B cell (primary cell): ENCODE measurements around the gene CALCA. TPM values are rescaled to one million over a fixed set of nuclear protein-coding genes. Genes with fewer than 3 reads are reported as not detected.

Experiments
- ATAC-seq: fragments of 200-7000 bp; cut with Tn5 transposase; one replicate; pipeline ENCODE4 v1.10.0; 2021; ENCODE audit warnings: low read depth, mild to moderate bottlenecking, moderate number of reproducible peaks, moderate library complexity
- CTCF ChIA-PET: fragments of 350-600 bp; sonication (Branson Sonifier 250); formaldehyde crosslinking; loops from one replicate; lab custom pipeline; 2021; ENCODE audit warnings: antibody characterized with exemption, inconsistent platforms; lab: Charles Lee
- POLR2A ChIA-PET: fragments of 350-600 bp; sonication (Branson Sonifier 250); formaldehyde crosslinking; loops from one replicate; lab custom pipeline; 2021; ENCODE audit warnings: antibody characterized with exemption; lab: Charles Lee
- DNase-seq: peaks from one replicate; pipeline ENCODE4 v3.0.0; 2013
- H2AFZ ChIP-seq: 2 replicates; pipeline ENCODE4 v1.6.1; 2012; ENCODE audit warnings: mild to moderate bottlenecking, low read depth, low read length; ENCODE audit not compliant: insufficient read depth, poor library complexity, severe bottlenecking
- H3K27ac ChIP-seq, 2 donors: 1 replicate in 1 of 2; 2 replicates in 1 of 2; pipeline ENCODE4 v1.5.1; 2012 to 2013; ENCODE audit warnings: low read length in 2 of 2, mild to moderate bottlenecking in 2 of 2, moderate library complexity in 1 of 2
- H3K27me3 ChIP-seq, 4 experiments: fragments of 200-600 bp in 1 of 4; sonication (generic) in 1 of 4; replicated peaks in 1 of 4; 1 replicate in 2 of 4; 2 replicates in 2 of 4; pipeline versions ENCODE4 v1.6.1 to v1.7.0; 2013 to 2016; ENCODE audit warnings: low read length in 3 of 4, mild to moderate bottlenecking in 2 of 4, mixed read lengths in 1 of 4, moderate library complexity in 1 of 4; ENCODE audit not compliant: insufficient read depth in 4 of 4, control insufficient read depth in 3 of 4; ENCODE audit errors: control extremely low read depth in 1 of 4
- H3K36me3 ChIP-seq, 2 experiments: replicated peaks in 1 of 2; 1 replicate in 1 of 2; 2 replicates in 1 of 2; pipeline versions ENCODE4 v1.6.1 to v1.7.1; 2013; ENCODE audit warnings: low read length in 1 of 2; ENCODE audit not compliant: insufficient read depth in 2 of 2, control insufficient read depth in 1 of 2; ENCODE audit errors: control extremely low read depth in 1 of 2, extremely low read depth in 1 of 2
- H3K4me1 ChIP-seq, 2 donors: fragments of 200-600 bp in 1 of 2; sonication (generic) in 1 of 2; 1 replicate in 1 of 2; 2 replicates in 1 of 2; pipeline versions ENCODE4 v1.5.1 to v1.6.1; 2013 to 2017; ENCODE audit warnings: low read length in 2 of 2; ENCODE audit not compliant: control insufficient read depth in 2 of 2, insufficient read depth in 2 of 2
- H3K4me2 ChIP-seq: replicated peaks from 2 replicates; pipeline ENCODE3; 2012; ENCODE audit warnings: mild to moderate bottlenecking, low read depth, low read length; ENCODE audit not compliant: poor library complexity, severe bottlenecking
- H3K4me3 ChIP-seq, 5 experiments: fragments of 200-600 bp in 1 of 5; sonication (generic) in 1 of 5; 1 replicate in 3 of 5; 2 replicates in 2 of 5; pipeline versions ENCODE4 v1.5.1 to v1.7.0; 2011 to 2016; ENCODE audit warnings: low read length in 4 of 5, mild to moderate bottlenecking in 4 of 5, low read depth in 2 of 5, control low read depth in 1 of 5, moderate library complexity in 1 of 5; ENCODE audit not compliant: insufficient read depth in 1 of 5; ENCODE audit errors: control extremely low read depth in 1 of 5, extremely low read depth in 1 of 5
- H3K79me2 ChIP-seq: fragments of 200-600 bp; sonication (generic); one replicate; pipeline ENCODE4 v1.6.0; 2016; ENCODE audit warnings: low read length; ENCODE audit not compliant: control insufficient read depth, insufficient read depth
- H3K9ac ChIP-seq: fragments of 200-600 bp; sonication (generic); 2 replicates; pipeline ENCODE4 v1.6.1; 2017; ENCODE audit warnings: mild to moderate bottlenecking, low read length, moderate library complexity
- H3K9me3 ChIP-seq, 3 donors: one replicate each; pipeline versions ENCODE4 v1.6.1 to v1.7.1; 2013; ENCODE audit warnings: low read length in 2 of 3; ENCODE audit not compliant: control insufficient read depth in 2 of 3, insufficient read depth in 1 of 3; ENCODE audit errors: control extremely low read depth in 1 of 3
- H4K20me1 ChIP-seq: 2 replicates; pipeline ENCODE4 v1.6.0; 2012; ENCODE audit warnings: mild to moderate bottlenecking, low read length; ENCODE audit not compliant: insufficient read depth, control insufficient read depth, poor library complexity, severe bottlenecking
- H3K27ac Mint-ChIP-seq: one replicate; pipeline ENCODE4 v1.8.0; 2021; ENCODE audit warnings: mixed read lengths
- H3K27me3 Mint-ChIP-seq: one replicate; pipeline ENCODE4 v1.8.0; 2021; ENCODE audit warnings: mixed read lengths
- H3K4me1 Mint-ChIP-seq: one replicate; pipeline ENCODE4 v1.8.0; 2021; ENCODE audit warnings: mixed read lengths
- H3K4me3 Mint-ChIP-seq: one replicate; pipeline ENCODE4 v1.8.0; 2021; ENCODE audit warnings: mixed read lengths
- H3K9me3 Mint-ChIP-seq: one replicate; pipeline ENCODE4 v1.8.0; 2022; ENCODE audit warnings: mixed read lengths; ENCODE audit not compliant: insufficient read depth
- EZH2 ChIP-seq: IDR thresholded peaks from 2 replicates; pipeline ENCODE4 v1.6.1; 2012; ENCODE audit warnings: borderline replicate concordance, low read depth, mild to moderate bottlenecking, moderate library complexity, low read length; ENCODE audit not compliant: insufficient read depth, poor library complexity, severe bottlenecking
- WGBS: methylation state at CpG from one replicate; pipeline ENCODE4 v1.1.5; 2013; ENCODE audit warnings: missing lambda C conversion rate; ENCODE audit not compliant: insufficient coverage; 5-methylcytosine and 5-hydroxymethylcytosine counted together
- intact Hi-C: fragments of 100-400 bp; cut with micrococcal nuclease; formaldehyde crosslinking; loops from one replicate; pipeline ENCODE4 v1.10.0; 2022
- polyA plus RNA-seq: library from polyadenylated mRNA; depleted of rRNA; stranded (reverse); fragments of >200 nt; gene quantifications from 2 replicates; pipeline ENCODE4 v1.2.3, GENCODE V29; 2012
- total RNA-seq, 2 donors: library from RNA; stranded (reverse); fragments of 120-200 nt in 1 of 2; gene quantifications; 1 replicate in 1 of 2; 2 replicates in 1 of 2; pipeline versions ENCODE4 v1.2.3 to v1.2.4, GENCODE V29; 2013 to 2022
- TF ChIP-seq, protein P1 (sequence below): fragments of 200-600 bp; IDR thresholded peaks from one replicate; pipeline ENCODE4 v1.8.0; 2022; ENCODE audit warnings: antibody characterized with exemption, mild to moderate bottlenecking

Gene CALCA
- total and polyA plus RNA-seq, 2 donors (not counting 1 experiment from before 2014, with no cell fraction given), result not detected

DNA sequence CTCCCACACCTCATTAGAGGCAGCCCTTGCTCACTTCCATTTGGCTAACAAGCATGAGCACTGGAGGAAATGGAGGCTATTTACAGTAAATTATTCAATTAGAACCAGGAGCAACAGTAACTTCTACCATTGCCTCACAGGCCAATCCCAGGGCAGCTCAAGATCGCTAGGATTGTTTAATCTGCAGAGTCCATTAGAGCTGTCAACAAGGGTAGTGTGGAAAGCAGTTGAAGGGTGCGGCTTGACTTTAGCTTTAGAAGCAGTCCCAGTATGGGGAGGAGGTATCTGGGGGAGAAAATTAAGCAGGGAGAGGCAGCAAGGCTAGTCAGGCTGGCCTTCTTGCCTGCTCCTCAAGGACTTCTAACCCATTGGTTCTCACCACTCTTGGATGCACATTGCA is 41.8 kb downstream of the CALCA start:
- no peaks in the 10 kb centered on the region for H3K4me1 Mint-ChIP-seq
- intact Hi-C loops, result no loop called here
- no peak overlapping the region for H3K4me3 ChIP-seq
- H3K9me3 Mint-ChIP-seq, result peaks cover 3% of the 10 kb centered on the region
- H3K27me3 Mint-ChIP-seq, result peaks cover 18% of the 10 kb centered on the region
- CTCF ChIA-PET, result no interaction called here
- H2AFZ ChIP-seq, result no peak overlapping the region
- H3K27me3 ChIP-seq, result peaks cover 0 to 5% (median 4%) of the 10 kb centered on the region in 4 experiments
- H3K79me2 ChIP-seq, result no peaks in the 10 kb centered on the region
- no peak overlapping the region for H3K4me2 ChIP-seq
- no peak overlapping the region for H3K27ac Mint-ChIP-seq
- H3K27ac ChIP-seq, result no peak overlapping the region
- TF ChIP-seq, protein P1, sequence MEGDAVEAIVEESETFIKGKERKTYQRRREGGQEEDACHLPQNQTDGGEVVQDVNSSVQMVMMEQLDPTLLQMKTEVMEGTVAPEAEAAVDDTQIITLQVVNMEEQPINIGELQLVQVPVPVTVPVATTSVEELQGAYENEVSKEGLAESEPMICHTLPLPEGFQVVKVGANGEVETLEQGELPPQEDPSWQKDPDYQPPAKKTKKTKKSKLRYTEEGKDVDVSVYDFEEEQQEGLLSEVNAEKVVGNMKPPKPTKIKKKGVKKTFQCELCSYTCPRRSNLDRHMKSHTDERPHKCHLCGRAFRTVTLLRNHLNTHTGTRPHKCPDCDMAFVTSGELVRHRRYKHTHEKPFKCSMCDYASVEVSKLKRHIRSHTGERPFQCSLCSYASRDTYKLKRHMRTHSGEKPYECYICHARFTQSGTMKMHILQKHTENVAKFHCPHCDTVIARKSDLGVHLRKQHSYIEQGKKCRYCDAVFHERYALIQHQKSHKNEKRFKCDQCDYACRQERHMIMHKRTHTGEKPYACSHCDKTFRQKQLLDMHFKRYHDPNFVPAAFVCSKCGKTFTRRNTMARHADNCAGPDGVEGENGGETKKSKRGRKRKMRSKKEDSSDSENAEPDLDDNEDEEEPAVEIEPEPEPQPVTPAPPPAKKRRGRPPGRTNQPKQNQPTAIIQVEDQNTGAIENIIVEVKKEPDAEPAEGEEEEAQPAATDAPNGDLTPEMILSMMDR, result no peak
- TF ChIP-seq EZH2, result no peak
- ATAC-seq (no peak), DNase-seq (no peak)
- no peak overlapping the region for H3K9ac ChIP-seq
- no peaks in the 10 kb centered on the region for H3K4me1 ChIP-seq
- no peak overlapping the region for H3K4me3 Mint-ChIP-seq
- peaks cover 0 to 4% (median 0%) of the 10 kb centered on the region in 3 donors for H3K9me3 ChIP-seq
- H3K36me3 ChIP-seq, result no peaks in the 10 kb centered on the region
- WGBS, result 100% methylated on average over 1 of the region's 2 CpGs
- POLR2A ChIA-PET, result interaction anchor here (0.5 kb wide), 1 partner anchor 216 kb away, joined by 5 read pairs; no protein-coding TSS in a partner anchor
- H4K20me1 ChIP-seq, result no peaks in the 10 kb centered on the region

DNA sequence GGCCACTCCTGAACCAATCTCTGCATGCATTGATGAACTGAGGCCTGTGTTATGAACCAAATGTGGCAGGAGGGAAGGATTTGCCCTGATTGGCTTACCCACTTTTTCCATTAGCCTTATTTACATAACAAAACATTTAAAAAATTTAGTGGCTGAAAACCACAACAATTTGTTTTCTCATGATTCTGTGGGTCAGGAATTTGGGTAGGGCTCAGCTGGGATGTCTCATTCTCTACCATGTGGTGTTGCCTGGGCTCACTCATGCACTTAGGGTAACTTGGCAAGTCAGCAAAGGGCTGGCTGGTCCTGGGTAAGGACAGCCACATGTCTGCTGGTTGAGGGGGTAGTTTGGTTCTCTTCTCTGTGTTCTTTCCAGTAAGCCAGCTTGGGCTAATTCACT is 45.0 kb downstream of the CALCA start:
- POLR2A ChIA-PET, result no interaction called here
- H3K9me3 ChIP-seq, result peaks cover 0 to 4% (median 0%) of the 10 kb centered on the region in 3 donors
- intact Hi-C loops, result no loop called here
- DNase-seq (no peak), ATAC-seq (no peak)
- H3K4me3 ChIP-seq, result no peak overlapping the region
- H3K4me1 ChIP-seq, result no peaks in the 10 kb centered on the region
- H3K27ac ChIP-seq, result no peak overlapping the region
- H3K79me2 ChIP-seq, result no peaks in the 10 kb centered on the region
- peaks cover 24% of the 10 kb centered on the region for H3K27me3 Mint-ChIP-seq
- CTCF ChIA-PET, result no interaction called here
- H3K4me1 Mint-ChIP-seq, result no peaks in the 10 kb centered on the region
- peaks cover 3% of the 10 kb centered on the region for H3K9me3 Mint-ChIP-seq
- H3K9ac ChIP-seq, result no peak overlapping the region
- H2AFZ ChIP-seq, result no peak overlapping the region
- TF ChIP-seq, protein P1, result no peak
- no peak for TF ChIP-seq EZH2
- no peak overlapping the region for H3K27ac Mint-ChIP-seq
- peaks cover 0 to 14% (median 8%) of the 10 kb centered on the region in 4 experiments for H3K27me3 ChIP-seq
- no peaks in the 10 kb centered on the region for H4K20me1 ChIP-seq
- no peaks in the 10 kb centered on the region for H3K36me3 ChIP-seq
- H3K4me2 ChIP-seq, result no peak overlapping the region
- no peak overlapping the region for H3K4me3 Mint-ChIP-seq
